K562 (cell line): ENCODE data around the gene ITGA3. TPM values are rescaled to one million over a fixed set of nuclear protein-coding genes. Genes with fewer than 3 reads are reported as not detected.

ENCODE experiments used
- ATAC-seq: fragments of 200-7000 bp; cut with Tn5 transposase; 3 replicates; pipeline ENCODE4 v1.9.1; 2020; ENCODE audit warnings: moderate library complexity
- BruUV-seq: library from RNA; stranded (reverse); fragments of 400-500 nt; replicated peaks from 2 replicates; lab custom pipeline; 2021; lab: Mats Ljungman, UMichigan
- CTCF ChIA-PET: fragments of 300-600 bp; formaldehyde crosslinking; extraction: SDS; loops from one replicate; lab custom pipeline; 2021; ENCODE audit warnings: low intra/inter-chr PET ratio; lab: Yijun Ruan, JAX
- POLR2A ChIA-PET: fragments of 300-600, 350-650 bp; sonication (Branson Sonifier 250); formaldehyde crosslinking; extraction: SDS; loops from one replicate; lab custom pipeline; 2021; ENCODE audit warnings: antibody characterized with exemption, inconsistent platforms; lab: Yijun Ruan, JAX
- DNase-seq, 4 experiments: peaks; one replicate each; pipeline versions ENCODE4 v3.0.0 to v3.0.0-alpha.2; 2011 to 2018; ENCODE audit warnings: low spot score in 3 of 4, mixed read lengths in 3 of 4; ENCODE audit errors: extremely low read depth in 1 of 4
- FAIRE-seq: peaks from 2 replicates; lab custom pipeline; 2011; peaks lifted over from hg19 to GRCh38; lab: Jason Lieb, UNC
- H2AFZ ChIP-seq: 2 replicates; pipeline ENCODE4 v1.6.0; 2011; ENCODE audit warnings: low read depth, low read length, control low read depth, inconsistent platforms
- H3K27ac ChIP-seq: fragments of 200-600 bp; 3 replicates; pipeline ENCODE4 v1.8.0; 2011; ENCODE audit warnings: low read depth, mild to moderate bottlenecking, control low read depth, inconsistent platforms, low read length, moderate library complexity, mixed read lengths; ENCODE audit errors: extremely low read depth
- H3K27me3 ChIP-seq, 2 experiments: fragments of 300-600 bp in 1 of 2; 2 replicates in 1 of 2; 3 replicates in 1 of 2; pipeline versions ENCODE4 v1.6.0 to v1.8.0; 2011; ENCODE audit warnings: inconsistent platforms in 2 of 2, low read length in 2 of 2, mild to moderate bottlenecking in 1 of 2, mixed read lengths in 1 of 2, moderate library complexity in 1 of 2; ENCODE audit not compliant: control insufficient read depth in 2 of 2, insufficient read depth in 2 of 2
- H3K36me3 ChIP-seq: fragments of 300-600 bp; 3 replicates; pipeline ENCODE4 v1.8.0; 2011; ENCODE audit warnings: mild to moderate bottlenecking, low read length, inconsistent platforms; ENCODE audit not compliant: control insufficient read depth, insufficient read depth
- H3K4me1 ChIP-seq, 2 experiments: fragments of 200-600 bp in 1 of 2; replicated peaks in 1 of 2; 2 replicates in 1 of 2; 3 replicates in 1 of 2; pipeline versions ENCODE4 v1.5.1 to v1.8.0; 2011; ENCODE audit warnings: inconsistent platforms in 2 of 2, low read length in 2 of 2, mild to moderate bottlenecking in 1 of 2, mixed read lengths in 1 of 2, moderate library complexity in 1 of 2; ENCODE audit not compliant: control insufficient read depth in 2 of 2, insufficient read depth in 2 of 2
- H3K4me2 ChIP-seq: 2 replicates; pipeline ENCODE4 v1.6.1; 2011; ENCODE audit warnings: low read length, control low read depth, inconsistent platforms, mixed read lengths; ENCODE audit not compliant: insufficient read depth
- H3K4me3 ChIP-seq: fragments of 200-600 bp; sonication (generic), shearing (Covaris generic); 2 replicates; pipeline ENCODE4 v1.5.1; 2016; ENCODE audit warnings: control low read depth, inconsistent platforms
- H3K79me2 ChIP-seq: fragments of 200-600 bp; 3 replicates; pipeline ENCODE4 v1.8.0; 2011; ENCODE audit warnings: low read length, inconsistent platforms; ENCODE audit not compliant: control insufficient read depth, insufficient read depth
- H3K9ac ChIP-seq, 2 experiments: 2 replicates each; pipeline versions ENCODE4 v1.6.0 to v1.6.1; 2011; ENCODE audit warnings: low read depth in 2 of 2, low read length in 2 of 2, control low read depth in 1 of 2, inconsistent platforms in 1 of 2, mild to moderate bottlenecking in 1 of 2, mixed read lengths in 1 of 2; ENCODE audit not compliant: insufficient read depth in 1 of 2
- H3K9me1 ChIP-seq: one replicate; pipeline ENCODE4 v1.6.0; 2011; ENCODE audit warnings: inconsistent platforms, mild to moderate bottlenecking, low read length, moderate library complexity; ENCODE audit not compliant: control insufficient read depth, insufficient read depth
- H3K9me3 ChIP-seq: replicated peaks from 2 replicates; pipeline ENCODE4 v1.5.1; 2011; ENCODE audit warnings: low read depth, low read length, inconsistent platforms; ENCODE audit not compliant: control insufficient read depth, insufficient read depth
- H4K20me1 ChIP-seq: replicated peaks from 2 replicates; pipeline ENCODE4 v1.6.1; 2011; ENCODE audit warnings: low read length, inconsistent platforms, mixed read lengths; ENCODE audit not compliant: control insufficient read depth, insufficient read depth
- CBFA2T2 ChIP-seq: fragments of 450-650 bp; conservative IDR thresholded peaks from 2 replicates; pipeline ENCODE4 v1.6.1; 2017; ENCODE audit warnings: mild to moderate bottlenecking
- CBFA2T3 ChIP-seq: fragments of 450-650 bp; IDR thresholded peaks from 2 replicates; pipeline ENCODE4 v1.6.1; 2017
- ESRRA ChIP-seq: fragments of 450-650 bp; IDR thresholded peaks from 2 replicates; pipeline ENCODE4 v1.6.1; 2014; ENCODE audit warnings: low read depth, mild to moderate bottlenecking, moderate library complexity, borderline replicate concordance
- ETV1 ChIP-seq: fragments of 450-650 bp; conservative IDR thresholded peaks from 2 replicates; pipeline ENCODE4 v1.6.1; 2016; ENCODE audit warnings: missing genetic modification characterization, control low read depth, low read depth, missing compliant biosample characterization
- MCM3 ChIP-seq: fragments of 450-650 bp; IDR thresholded peaks from 2 replicates; pipeline ENCODE4 v1.6.1; 2016
- MEIS2 ChIP-seq: fragments of 450-650 bp; IDR thresholded peaks from 2 replicates; pipeline ENCODE4 v1.6.1; 2014; ENCODE audit warnings: mild to moderate bottlenecking; ENCODE audit not compliant: partially characterized antibody
- TCF3 ChIP-seq: sonication (generic); formaldehyde crosslinking; IDR thresholded peaks from 2 replicates; pipeline ENCODE4 v1.4.0; 2020; ENCODE audit warnings: mild to moderate bottlenecking, missing genetic modification reagents
- TEAD4 ChIP-seq, 2 experiments: sonication (generic) in 1 of 2; formaldehyde crosslinking in 1 of 2; IDR thresholded peaks; 2 replicates each; pipeline versions ENCODE4 v1.6.1 to v1.8.0; 2012 to 2022; ENCODE audit warnings: borderline replicate concordance in 1 of 2, inconsistent platforms in 1 of 2, low read length in 1 of 2, mild to moderate bottlenecking in 1 of 2, missing genetic modification reagents in 1 of 2
- ZFP36 ChIP-seq: fragments of 150-350 bp; IDR thresholded peaks from 2 replicates; pipeline ENCODE4 v1.6.1; 2018; ENCODE audit warnings: low read length, low read depth; ENCODE audit not compliant: partially characterized antibody
- WGBS: fragments of 100-300 bp; shearing (Covaris generic); methylation state at CpG from one replicate; pipeline ENCODE4 v1.1.6; 2016; ENCODE audit warnings: low coverage, mixed read lengths; ENCODE audit not compliant: insufficient coverage; ENCODE audit errors: missing lambda C conversion rate; 5-methylcytosine and 5-hydroxymethylcytosine counted together
- in situ Hi-C: fragments of 300-500 bp; cut with MboI; formaldehyde crosslinking; loops from 4 replicates; pipeline ENCODE4 v1.15.0; 2018; ENCODE audit warnings: inconsistent platforms, mixed read lengths
- intact Hi-C: fragments of 100-400 bp; cut with micrococcal nuclease; formaldehyde crosslinking; loops from 2 replicates; pipeline ENCODE4 v1.14.2; 2022
- polyA plus RNA-seq, 8 experiments: library from polyadenylated mRNA; depleted of rRNA in 4 of 8; stranded (reverse) in 5 of 8; unstranded in 3 of 8; fragments of >200 nt; fragmentation: Nextera tagmentation in 2 of 8; fragmentation: Illumina TruSeq in 1 of 8; extraction: Ambion mirVana in 2 of 8; extraction: Trizol in 1 of 8; gene quantifications; 2 replicates each; pipeline versions ENCODE4 v1.2.1 to v1.2.3, GENCODE V29; 2011 to 2014; ENCODE audit warnings: inconsistent platforms in 1 of 8, missing spikeins in 1 of 8
- total RNA-seq, 7 experiments: library from RNA; depleted of rRNA in 6 of 7; stranded (reverse); fragments of >200 nt in 6 of 7; fragmentation: Illumina TruSeq in 2 of 7; extraction: Trizol in 2 of 7; gene quantifications; 2 replicates each; pipeline versions ENCODE4 v1.2.1 to v1.2.3, GENCODE V29; 2011 to 2021; ENCODE audit warnings: low replicate concordance in 1 of 7
- TF ChIP-seq, protein P1 (sequence below), 2 experiments: fragments of 150-350 bp in 1 of 2; IDR thresholded peaks; 2 replicates each; pipeline ENCODE4 v1.6.1; 2012 to 2016; ENCODE audit warnings: low read depth in 2 of 2, low read length in 2 of 2, mild to moderate bottlenecking in 1 of 2, moderate library complexity in 1 of 2
- TF ChIP-seq, protein P2 (sequence below), 2 experiments: fragments of 450-650 bp; IDR thresholded peaks; 2 replicates each; pipeline ENCODE4 v1.6.1; 2016
- TF ChIP-seq, protein P3 (sequence below): sonication (generic); formaldehyde crosslinking; IDR thresholded peaks from 2 replicates; pipeline ENCODE4 v1.8.0; 2022; ENCODE audit warnings: missing genetic modification reagents, mild to moderate bottlenecking, moderate library complexity, borderline replicate concordance

Gene ITGA3
- total and polyA plus RNA-seq, 9 of the 15 experiments (the other 6 are each of a cell fraction or from before 2014, with no cell fraction given) = 0.03 to 0.75 (median 0.14) TPM; not detected in 2

DNA sequence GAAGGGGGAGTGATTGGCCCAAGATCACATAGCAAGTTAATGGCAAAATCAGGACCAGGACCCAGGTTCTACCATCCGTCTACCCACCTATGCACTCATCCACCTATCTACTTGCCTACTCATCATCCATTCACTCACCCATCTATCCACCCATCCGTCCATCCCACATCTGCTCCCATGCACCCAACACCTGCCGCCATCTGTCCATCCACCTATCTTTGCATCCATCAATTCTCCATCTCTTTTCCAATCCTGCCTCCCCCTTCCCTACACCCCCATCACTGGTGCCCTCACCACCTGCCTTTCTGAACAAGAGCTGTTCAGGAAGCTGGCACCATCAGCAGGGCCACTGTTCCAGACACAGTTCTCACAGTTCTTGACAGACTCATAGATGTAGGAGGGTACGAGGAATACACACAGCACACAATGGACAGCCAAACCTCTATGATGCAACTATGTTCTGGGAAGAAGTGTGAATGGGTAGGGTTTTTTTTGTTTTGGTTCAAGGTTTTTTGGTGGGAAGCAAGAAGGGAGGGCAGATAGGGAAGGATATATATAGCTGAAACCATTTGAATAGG lies 69.6 kb downstream of the ITGA3 start (continued):
- TF ChIP-seq, protein P1, sequence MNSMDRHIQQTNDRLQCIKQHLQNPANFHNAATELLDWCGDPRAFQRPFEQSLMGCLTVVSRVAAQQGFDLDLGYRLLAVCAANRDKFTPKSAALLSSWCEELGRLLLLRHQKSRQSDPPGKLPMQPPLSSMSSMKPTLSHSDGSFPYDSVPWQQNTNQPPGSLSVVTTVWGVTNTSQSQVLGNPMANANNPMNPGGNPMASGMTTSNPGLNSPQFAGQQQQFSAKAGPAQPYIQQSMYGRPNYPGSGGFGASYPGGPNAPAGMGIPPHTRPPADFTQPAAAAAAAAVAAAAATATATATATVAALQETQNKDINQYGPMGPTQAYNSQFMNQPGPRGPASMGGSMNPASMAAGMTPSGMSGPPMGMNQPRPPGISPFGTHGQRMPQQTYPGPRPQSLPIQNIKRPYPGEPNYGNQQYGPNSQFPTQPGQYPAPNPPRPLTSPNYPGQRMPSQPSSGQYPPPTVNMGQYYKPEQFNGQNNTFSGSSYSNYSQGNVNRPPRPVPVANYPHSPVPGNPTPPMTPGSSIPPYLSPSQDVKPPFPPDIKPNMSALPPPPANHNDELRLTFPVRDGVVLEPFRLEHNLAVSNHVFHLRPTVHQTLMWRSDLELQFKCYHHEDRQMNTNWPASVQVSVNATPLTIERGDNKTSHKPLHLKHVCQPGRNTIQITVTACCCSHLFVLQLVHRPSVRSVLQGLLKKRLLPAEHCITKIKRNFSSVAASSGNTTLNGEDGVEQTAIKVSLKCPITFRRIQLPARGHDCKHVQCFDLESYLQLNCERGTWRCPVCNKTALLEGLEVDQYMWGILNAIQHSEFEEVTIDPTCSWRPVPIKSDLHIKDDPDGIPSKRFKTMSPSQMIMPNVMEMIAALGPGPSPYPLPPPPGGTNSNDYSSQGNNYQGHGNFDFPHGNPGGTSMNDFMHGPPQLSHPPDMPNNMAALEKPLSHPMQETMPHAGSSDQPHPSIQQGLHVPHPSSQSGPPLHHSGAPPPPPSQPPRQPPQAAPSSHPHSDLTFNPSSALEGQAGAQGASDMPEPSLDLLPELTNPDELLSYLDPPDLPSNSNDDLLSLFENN (IDR thresholded peaks at IDR 0.05; ENCODE audit: low read depth in 2 of 2, low read length in 2 of 2) = no peak
- TF ChIP-seq MEIS2 = no peak

DNA sequence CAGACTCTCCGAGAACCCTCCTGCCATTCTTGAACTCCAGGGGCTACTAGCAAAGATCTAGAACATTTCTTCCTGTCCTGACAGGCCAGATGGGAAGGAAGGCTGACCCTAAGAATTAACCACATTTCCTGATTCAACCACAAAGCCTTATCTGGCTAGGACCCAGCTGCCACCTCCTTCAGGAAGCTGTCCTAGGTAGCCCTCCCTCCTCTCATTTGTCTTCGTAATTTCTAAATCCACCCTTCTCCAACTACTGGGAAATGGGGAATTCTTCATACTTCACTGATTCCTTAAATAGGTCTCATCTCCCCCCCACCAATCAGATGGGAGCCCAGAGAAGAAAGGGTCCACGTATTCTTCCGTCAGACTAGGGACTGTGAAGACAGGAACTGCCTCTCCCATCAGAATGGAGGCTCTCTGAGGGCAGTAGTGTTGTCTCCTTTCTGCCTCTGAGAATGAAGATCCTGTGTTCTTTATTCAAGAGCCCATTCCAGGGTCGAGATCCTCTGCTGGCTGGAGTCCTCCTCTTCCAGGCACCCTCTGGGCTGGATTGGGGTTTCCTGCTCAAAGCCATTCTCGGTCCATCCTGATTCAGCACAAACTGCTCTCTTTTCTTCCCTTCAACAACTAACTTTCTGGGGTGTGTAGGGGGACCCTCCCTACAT lies 71.9 kb downstream of the ITGA3 start:
- in situ Hi-C loops = no loop called here
- TF ChIP-seq ESRRA (peak; percentile 41; the same call in 1 of the 2 replicates), CBFA2T3 (peak; percentile 63), TEAD4 (IDR thresholded peaks at IDR 0.05; ENCODE audit: low read length) (0 out of 2 replicates have a peak, but pooled peaks have one; percentile 25), TEAD4 (CRISPR knock-in tag; IDR thresholded peaks at IDR 0.05; ENCODE audit: borderline replicate concordance) (no peak), CBFA2T2 (peak; percentile 44), ETV1 (0 out of 2 replicates have a peak, but pooled peaks have one; percentile 44), MCM3 (no peak), ZFP36 (peak; percentile 91), TCF3 (CRISPR knock-in tag) (peak; percentile 41; the same call in 1 of the 2 replicates)
- TF ChIP-seq, protein P2, sequence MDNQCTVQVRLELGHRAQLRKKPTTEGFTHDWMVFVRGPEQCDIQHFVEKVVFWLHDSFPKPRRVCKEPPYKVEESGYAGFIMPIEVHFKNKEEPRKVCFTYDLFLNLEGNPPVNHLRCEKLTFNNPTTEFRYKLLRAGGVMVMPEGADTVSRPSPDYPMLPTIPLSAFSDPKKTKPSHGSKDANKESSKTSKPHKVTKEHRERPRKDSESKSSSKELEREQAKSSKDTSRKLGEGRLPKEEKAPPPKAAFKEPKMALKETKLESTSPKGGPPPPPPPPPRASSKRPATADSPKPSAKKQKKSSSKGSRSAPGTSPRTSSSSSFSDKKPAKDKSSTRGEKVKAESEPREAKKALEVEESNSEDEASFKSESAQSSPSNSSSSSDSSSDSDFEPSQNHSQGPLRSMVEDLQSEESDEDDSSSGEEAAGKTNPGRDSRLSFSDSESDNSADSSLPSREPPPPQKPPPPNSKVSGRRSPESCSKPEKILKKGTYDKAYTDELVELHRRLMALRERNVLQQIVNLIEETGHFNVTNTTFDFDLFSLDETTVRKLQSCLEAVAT (IDR thresholded peaks at IDR 0.05) = 0 out of 4 replicates have a peak, but pooled peaks of 1 of the 2 experiments have one; percentile 28
- TF ChIP-seq, protein P3, sequence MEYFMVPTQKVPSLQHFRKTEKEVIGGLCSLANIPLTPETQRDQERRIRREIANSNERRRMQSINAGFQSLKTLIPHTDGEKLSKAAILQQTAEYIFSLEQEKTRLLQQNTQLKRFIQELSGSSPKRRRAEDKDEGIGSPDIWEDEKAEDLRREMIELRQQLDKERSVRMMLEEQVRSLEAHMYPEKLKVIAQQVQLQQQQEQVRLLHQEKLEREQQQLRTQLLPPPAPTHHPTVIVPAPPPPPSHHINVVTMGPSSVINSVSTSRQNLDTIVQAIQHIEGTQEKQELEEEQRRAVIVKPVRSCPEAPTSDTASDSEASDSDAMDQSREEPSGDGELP (CRISPR knock-in tag) = peak; percentile 30; the same call in 1 of the 2 replicates

More for the DNA sequence above, 71.9 kb downstream of the ITGA3 start:
- no peak overlapping the region for H3K4me2 ChIP-seq
- no peak overlapping the region for H2AFZ ChIP-seq
- 23% methylated on average over 5 of the region's 6 CpGs for WGBS
- H3K27ac ChIP-seq = no peak overlapping the region
- H3K27me3 ChIP-seq = peaks cover 7 to 29% of the 10 kb centered on the region in 2 experiments; a peak in 3 of 5 replicates
- peaks cover 8 to 18% of the 10 kb centered on the region in 2 experiments for H3K4me1 ChIP-seq
- DNase-seq = peak in 1 of 4 experiments; percentile 49
- intact Hi-C loops = no loop called here
- POLR2A ChIA-PET = interaction anchor here (0.5 to 2.3 kb wide), 4 partner anchors 9 to 19 kb away, joined by 3 to 9 read pairs (median 6); no protein-coding TSS in a partner anchor
- H3K79me2 ChIP-seq = no peaks in the 10 kb centered on the region
- FAIRE-seq = peak; percentile 89
- BruUV-seq = no TSS peak
- peaks cover 4% of the 10 kb centered on the region; the same call in 1 of the 2 replicates for H3K9me3 ChIP-seq
- peaks cover 8% of the 10 kb centered on the region; the same call in 1 of the 2 replicates for H4K20me1 ChIP-seq
- no peak overlapping the region for H3K9ac ChIP-seq
- no peak overlapping the region for H3K4me3 ChIP-seq
- H3K9me1 ChIP-seq = no peaks in the 10 kb centered on the region
- peak; percentile 57; the same call in 1 of the 3 replicates for ATAC-seq
- CTCF ChIA-PET = no interaction called here
- H3K36me3 ChIP-seq = no peaks in the 10 kb centered on the region
